CD8-positive, alpha-beta memory T cell (primary cell): ENCODE results near the gene CDC45. TPM values are rescaled to one million over a fixed set of nuclear protein-coding genes. Genes with fewer than 3 reads are reported as not detected.

Experiments
- CTCF ChIA-PET: fragments of 350-600 bp; sonication (Branson Sonifier 250); formaldehyde crosslinking; loops from one replicate; lab custom pipeline; 2021; ENCODE audit warnings: antibody characterized with exemption; lab: Charles Lee
- POLR2A ChIA-PET: fragments of 350-600 bp; sonication (Branson Sonifier 250); formaldehyde crosslinking; loops from one replicate; lab custom pipeline; 2021; ENCODE audit warnings: antibody characterized with exemption; lab: Charles Lee
- DNase-seq, 5 donors: peaks; one replicate each; pipeline versions ENCODE4 v3.0.0 to v3.0.0-alpha.2; 2020 to 2022; ENCODE audit warnings: mixed read lengths in 1 of 5
- H3K27ac ChIP-seq: one replicate; pipeline ENCODE4 v1.7.0; 2013; ENCODE audit warnings: low read depth, mild to moderate bottlenecking, low read length, moderate library complexity
- H3K27me3 ChIP-seq: 2 replicates; pipeline ENCODE4 v1.7.0; 2013; ENCODE audit warnings: low read length, mild to moderate bottlenecking; ENCODE audit not compliant: insufficient read depth, poor library complexity, severe bottlenecking
- H3K36me3 ChIP-seq: 2 replicates; pipeline ENCODE4 v1.7.0; 2013; ENCODE audit warnings: mild to moderate bottlenecking, low read length, moderate library complexity; ENCODE audit not compliant: insufficient read depth
- H3K4me1 ChIP-seq: 2 replicates; pipeline ENCODE4 v1.7.0; 2013; ENCODE audit warnings: mild to moderate bottlenecking, low read length, moderate library complexity; ENCODE audit not compliant: insufficient read depth
- H3K4me3 ChIP-seq: 2 replicates; pipeline ENCODE4 v1.7.0; 2013; ENCODE audit warnings: mild to moderate bottlenecking, low read length
- H3K9me3 ChIP-seq: 2 replicates; pipeline ENCODE4 v1.7.0; 2013; ENCODE audit warnings: mild to moderate bottlenecking, low read length
- H3K27ac Mint-ChIP-seq, 8 donors: one replicate each; pipeline ENCODE4 v1.8.0; 2020 to 2021; ENCODE audit warnings: mixed read lengths in 8 of 8, mild to moderate bottlenecking in 6 of 8, inconsistent platforms in 3 of 8, moderate library complexity in 3 of 8
- H3K27me3 Mint-ChIP-seq, 2 donors: one replicate each; pipeline ENCODE4 v1.8.0; 2020 to 2021; ENCODE audit warnings: mixed read lengths in 2 of 2, mild to moderate bottlenecking in 1 of 2, moderate library complexity in 1 of 2
- H3K36me3 Mint-ChIP-seq, 3 donors: one replicate each; pipeline ENCODE4 v1.8.0; 2020 to 2021; ENCODE audit warnings: mixed read lengths in 3 of 3, inconsistent platforms in 1 of 3, mild to moderate bottlenecking in 1 of 3
- H3K4me1 Mint-ChIP-seq, 3 donors: one replicate each; pipeline ENCODE4 v1.8.0; 2020 to 2021; ENCODE audit warnings: mixed read lengths in 3 of 3, inconsistent platforms in 1 of 3, mild to moderate bottlenecking in 1 of 3
- H3K4me3 Mint-ChIP-seq, 7 donors: one replicate each; pipeline ENCODE4 v1.8.0; 2020 to 2021; ENCODE audit warnings: mixed read lengths in 7 of 7, mild to moderate bottlenecking in 6 of 7, moderate library complexity in 4 of 7, inconsistent platforms in 2 of 7
- H3K9me3 Mint-ChIP-seq, 5 donors: one replicate each; pipeline ENCODE4 v1.8.0; 2020 to 2022; ENCODE audit warnings: mixed read lengths in 5 of 5, mild to moderate bottlenecking in 3 of 5, moderate library complexity in 2 of 5, inconsistent platforms in 1 of 5
- polyA plus RNA-seq: library from polyadenylated mRNA; unstranded; fragments of 300-500 nt; fragmentation: Illumina TruSeq; gene quantifications from one replicate; pipeline ENCODE4 v1.2.3, GENCODE V29; 2021
- total RNA-seq, 2 experiments: library from RNA; stranded (reverse); gene quantifications; one replicate each; pipeline ENCODE4 v1.2.3, GENCODE V29; 2021

CDC45 gene
- total RNA-seq (100 to 1,000 TPM in 1 of 2 experiments, 10 to 100 TPM in 1; 99.0 to 101 TPM), polyA plus RNA-seq (0.17 TPM)

GRCh38 chr22:19479355-19480172 lies at the start of gene CDC45:
Gene CDC45 (plus strand): TSS chr22:19479920. CDS start chr22:19479969, 49 bp downstream.
- H3K4me1 Mint-ChIP-seq = peaks cover 29 to 41% (median 38%) of the 10 kb centered on the region in 3 donors
- H3K9me3 ChIP-seq = no peaks in the 10 kb centered on the region
- peak within 1 kb of the TSS; percentile 85 for H3K4me3 ChIP-seq
- H3K27me3 Mint-ChIP-seq = no peaks in the 10 kb centered on the region
- POLR2A ChIA-PET = interaction anchor here (0.6 to 1.5 kb wide), 10 partner anchors 8 to 574 kb away, joined by 3 to 11 read pairs (median 4); partner anchors contain the start of genes C22orf39, CLTCL1, DGCR2 and DGCR6
- H3K36me3 Mint-ChIP-seq = peaks cover 0 to 20% (median 3%) of the 10 kb centered on the region in 3 donors
- H3K4me1 ChIP-seq = peaks cover 11% of the 10 kb centered on the region
- peak within 1 kb of the TSS; percentile 100 for H3K27ac ChIP-seq
- H3K4me3 Mint-ChIP-seq = peak within 1 kb of the TSS; percentile 88 to 99 (median 93)
- peak within 1 kb of the TSS; percentile 99 to 100 (median 100) for H3K27ac Mint-ChIP-seq
- H3K27me3 ChIP-seq = no peaks in the 10 kb centered on the region
- H3K36me3 ChIP-seq = peaks cover 8% of the 10 kb centered on the region
- H3K9me3 Mint-ChIP-seq = no peaks in the 10 kb centered on the region
- peak; percentile 89 to 95 (median 94) for DNase-seq
- CTCF ChIA-PET = interaction anchor here (1.0 to 1.8 kb wide), 3 partner anchors 9 to 335 kb away, joined by 3 to 7 read pairs (median 3); partner anchors contain the start of gene ESS2

- H3K27me3 Mint-ChIP-seq = peaks cover 0 to 3% of the 10 kb centered on the region in 2 donors
- H3K4me3 ChIP-seq = peak overlapping the region; percentile 84
- ChIA-PET CTCF (interaction anchor here (0.6 to 1.2 kb wide), 2 partner anchors 16 to 286 kb away, joined by 3 read pairs; partner anchors contain the start of gene ESS2), POLR2A (interaction anchor here (0.6 to 2.1 kb wide), 4 partner anchors 14 to 55 kb away, joined by 3 to 24 read pairs (median 6); partner anchors contain the start of genes C22orf39 and CDC45)
- H3K4me1 Mint-ChIP-seq = peaks cover 53 to 65% (median 65%) of the 10 kb centered on the region in 3 donors
- peak overlapping the region; percentile 88 for H3K27ac ChIP-seq
- no peaks in the 10 kb centered on the region for H3K9me3 ChIP-seq
- H3K27ac Mint-ChIP-seq = peak overlapping the region; percentile 80 to 99 (median 95)
- peaks cover 0 to 30% (median 3%) of the 10 kb centered on the region in 3 donors for H3K36me3 Mint-ChIP-seq
- peak overlapping the region; percentile 84 to 99 (median 90) for H3K4me3 Mint-ChIP-seq
- no peaks in the 10 kb centered on the region for H3K27me3 ChIP-seq
- H3K36me3 ChIP-seq = peaks cover 16% of the 10 kb centered on the region
- peaks cover 43% of the 10 kb centered on the region for H3K4me1 ChIP-seq
- no peaks in the 10 kb centered on the region for H3K9me3 Mint-ChIP-seq
- DNase-seq = peak; percentile 15 to 54 (median 42)
These were observed 49.5 kb upstream of the CDC45 start for GRCh38 chr22:19429950-19430889.

GRCh38 chr22:19430890-19431541 lies 48.7 kb upstream of the CDC45 start:
- Mint-ChIP-seq H3K27me3 (peaks cover 0 to 3% of the 10 kb centered on the region in 2 donors), H3K9me3 (no peaks in the 10 kb centered on the region), H3K4me3 (peak overlapping the region; percentile 84 to 99 (median 90)), H3K4me1 (peaks cover 48 to 62% (median 60%) of the 10 kb centered on the region in 3 donors), H3K27ac (peak overlapping the region; percentile 80 to 99 (median 95)), H3K36me3 (peaks cover 0 to 35% (median 6%) of the 10 kb centered on the region in 3 donors)
- POLR2A ChIA-PET = interaction anchor here (0.6 to 2.1 kb wide), 8 partner anchors 11 to 595 kb away, joined by 3 to 24 read pairs (median 6); partner anchors contain the start of genes C22orf39, CDC45 and ESS2
- H3K27ac ChIP-seq = peak overlapping the region; percentile 88
- H3K36me3 ChIP-seq = peaks cover 22% of the 10 kb centered on the region
- peak in 3 of 5 donors; percentile 11 to 18 (median 12) for DNase-seq
- peak overlapping the region; percentile 84 for H3K4me3 ChIP-seq
- CTCF ChIA-PET = interaction anchor here (0.6 to 1.4 kb wide), 3 partner anchors 11 to 287 kb away, joined by 3 to 5 read pairs (median 3); partner anchors contain the start of gene ESS2
- H3K9me3 ChIP-seq = no peaks in the 10 kb centered on the region
- peaks cover 43% of the 10 kb centered on the region for H3K4me1 ChIP-seq
- no peaks in the 10 kb centered on the region for H3K27me3 ChIP-seq

- H3K4me1 Mint-ChIP-seq = peaks cover 41 to 55% (median 53%) of the 10 kb centered on the region in 3 donors
- Histone ChIP-seq H3K4me3 (peak within 1 kb of the TSS; percentile 95), H3K9me3 (no peaks in the 10 kb centered on the region), H3K4me1 (peaks cover 43% of the 10 kb centered on the region), H3K27ac (peak within 1 kb of the TSS; percentile 99), H3K27me3 (no peaks in the 10 kb centered on the region), H3K36me3 (peaks cover 22% of the 10 kb centered on the region)
- H3K27ac Mint-ChIP-seq = peak within 1 kb of the TSS; percentile 87 to 99 (median 95)
- peaks cover 0 to 3% of the 10 kb centered on the region in 2 donors for H3K27me3 Mint-ChIP-seq
- H3K9me3 Mint-ChIP-seq = no peaks in the 10 kb centered on the region
- POLR2A ChIA-PET = interaction anchor here (1.0 to 2.1 kb wide), 7 partner anchors 12 to 287 kb away, joined by 3 to 24 read pairs (median 9); partner anchors contain the start of genes C22orf39, CDC45, ESS2 and SLC25A1
- peak; percentile 75 to 88 (median 82) for DNase-seq
- peaks cover 0 to 37% (median 6%) of the 10 kb centered on the region in 3 donors for H3K36me3 Mint-ChIP-seq
- CTCF ChIA-PET = interaction anchor here (1.1 to 1.4 kb wide), 2 partner anchors 12 to 47 kb away, joined by 3 to 5 read pairs; no protein-coding TSS in a partner anchor
- peak within 1 kb of the TSS; percentile 85 to 99 (median 91) for H3K4me3 Mint-ChIP-seq
These were observed 48.0 kb upstream of the CDC45 start, which contains the start of gene HIRA for GRCh38 chr22:19431649-19432132. Gene HIRA (minus strand): TSS chr22:19431733. CDS start chr22:19431476, 257 bp downstream.

- Histone ChIP-seq H3K4me1 (peaks cover 42% of the 10 kb centered on the region), H3K4me3 (peak within 1 kb of the TSS; percentile 95), H3K27ac (peak within 1 kb of the TSS; percentile 99), H3K9me3 (no peaks in the 10 kb centered on the region), H3K27me3 (no peaks in the 10 kb centered on the region), H3K36me3 (peaks cover 22% of the 10 kb centered on the region)
- POLR2A ChIA-PET = interaction anchor here (1.0 to 2.1 kb wide), 7 partner anchors 12 to 288 kb away, joined by 3 to 24 read pairs (median 9); partner anchors contain the start of genes C22orf39, CDC45, ESS2 and SLC25A1
- Mint-ChIP-seq H3K27ac (peak within 1 kb of the TSS; percentile 87 to 99 (median 92)), H3K9me3 (no peaks in the 10 kb centered on the region), H3K36me3 (peaks cover 0 to 40% (median 6%) of the 10 kb centered on the region in 3 donors), H3K4me3 (peak within 1 kb of the TSS; percentile 85 to 99 (median 89)), H3K4me1 (peaks cover 35 to 49% (median 47%) of the 10 kb centered on the region in 3 donors), H3K27me3 (peaks cover 0 to 3% of the 10 kb centered on the region in 2 donors)
- DNase-seq = peak; percentile 78 to 90 (median 82)
- CTCF ChIA-PET = interaction anchor here (1.1 to 1.4 kb wide), 2 partner anchors 12 to 46 kb away, joined by 3 to 5 read pairs; no protein-coding TSS in a partner anchor
These were observed 47.4 kb upstream of the CDC45 start, which contains the start of gene MRPL40 for GRCh38 chr22:19432133-19432851. Gene MRPL40 (plus strand): TSS chr22:19432545. CDS start chr22:19432555, 10 bp downstream.

- H3K9me3 Mint-ChIP-seq = no peaks in the 10 kb centered on the region
- Histone ChIP-seq H3K4me1 (peaks cover 26% of the 10 kb centered on the region), H3K27ac (no peak overlapping the region), H3K4me3 (no peak overlapping the region), H3K27me3 (no peaks in the 10 kb centered on the region), H3K9me3 (no peaks in the 10 kb centered on the region), H3K36me3 (peaks cover 15% of the 10 kb centered on the region)
- H3K4me1 Mint-ChIP-seq = peaks cover 27 to 37% (median 31%) of the 10 kb centered on the region in 3 donors
- H3K36me3 Mint-ChIP-seq = peaks cover 0 to 44% (median 3%) of the 10 kb centered on the region in 3 donors
- peak overlapping the region in 4 of 8 donors; percentile 36 to 99 (median 70) for H3K27ac Mint-ChIP-seq
- CTCF ChIA-PET = interaction anchor here (1.8 kb wide), 1 partner anchor 11 kb away, joined by 6 read pairs; no protein-coding TSS in a partner anchor
- peak overlapping the region in 5 of 7 donors; percentile 10 to 99 (median 45) for H3K4me3 Mint-ChIP-seq
- peaks cover 0 to 3% of the 10 kb centered on the region in 2 donors for H3K27me3 Mint-ChIP-seq
- no peak for DNase-seq
- POLR2A ChIA-PET = no interaction called here
These were observed 45.3 kb upstream of the CDC45 start for GRCh38 chr22:19434401-19434800.
